Astrocyte (in vitro differentiated cells and primary cell): Measurements from ENCODE around the gene SLC47A2. TPM values are rescaled to one million over a fixed set of nuclear protein-coding genes. Genes with fewer than 3 reads are reported as not detected.

ENCODE experiments used
- DNase-seq: peaks from one replicate; pipeline ENCODE4 v3.0.0-alpha.2; 2010; ENCODE audit warnings: low read depth
- FAIRE-seq: peaks from 2 replicates; lab custom pipeline; 2011; peaks lifted over from hg19 to GRCh38; lab: Jason Lieb, UNC
- H2AFZ ChIP-seq: 2 replicates; pipeline ENCODE4 v1.6.0; 2012; ENCODE audit warnings: low read depth, low read length, inconsistent platforms
- H3K27ac ChIP-seq: 2 replicates; pipeline ENCODE4 v1.5.1; 2011; ENCODE audit warnings: low read depth, low read length, inconsistent platforms
- H3K27me3 ChIP-seq: 2 replicates; pipeline ENCODE4 v1.6.0; 2011; ENCODE audit warnings: low read length, inconsistent platforms; ENCODE audit not compliant: insufficient read depth
- H3K36me3 ChIP-seq: 2 replicates; pipeline ENCODE4 v1.5.1; 2011; ENCODE audit warnings: low read length, inconsistent platforms; ENCODE audit not compliant: insufficient read depth
- H3K4me1 ChIP-seq: 2 replicates; pipeline ENCODE4 v1.5.1; 2011; ENCODE audit warnings: low read length, inconsistent platforms; ENCODE audit not compliant: insufficient read depth
- H3K4me2 ChIP-seq: 2 replicates; pipeline ENCODE4 v1.6.0; 2012; ENCODE audit warnings: low read length, inconsistent platforms
- H3K4me3 ChIP-seq: 2 replicates; pipeline ENCODE4 v1.5.1; 2011; ENCODE audit warnings: low read depth, mild to moderate bottlenecking, low read length, inconsistent platforms; ENCODE audit not compliant: insufficient read depth
- H3K79me2 ChIP-seq: 2 replicates; pipeline ENCODE4 v1.6.0; 2012; ENCODE audit warnings: mild to moderate bottlenecking, low read length, inconsistent platforms; ENCODE audit not compliant: insufficient read depth
- H3K9ac ChIP-seq: 2 replicates; pipeline ENCODE4 v1.6.0; 2012; ENCODE audit warnings: mild to moderate bottlenecking, low read length, inconsistent platforms
- H3K9me3 ChIP-seq: 2 replicates; pipeline ENCODE4 v1.5.1; 2012; ENCODE audit warnings: low read depth, mild to moderate bottlenecking, low read length, inconsistent platforms; ENCODE audit not compliant: insufficient read depth
- H4K20me1 ChIP-seq: 2 replicates; pipeline ENCODE4 v1.6.0; 2012; ENCODE audit warnings: low read length, inconsistent platforms; ENCODE audit not compliant: insufficient read depth
- H3K27ac Mint-ChIP-seq: one replicate; pipeline ENCODE4 v1.8.0; 2021; ENCODE audit warnings: mild to moderate bottlenecking, mixed read lengths; ENCODE audit not compliant: unreplicated experiment
- H3K27me3 Mint-ChIP-seq: one replicate; pipeline ENCODE4 v1.8.0; 2021; ENCODE audit warnings: low read depth, mixed read lengths; ENCODE audit not compliant: unreplicated experiment
- H3K36me3 Mint-ChIP-seq: one replicate; pipeline ENCODE4 v1.8.0; 2021; ENCODE audit warnings: low read depth, mixed read lengths; ENCODE audit not compliant: unreplicated experiment
- H3K4me1 Mint-ChIP-seq: one replicate; pipeline ENCODE4 v1.8.0; 2021; ENCODE audit warnings: low read depth, mixed read lengths; ENCODE audit not compliant: unreplicated experiment
- H3K4me3 Mint-ChIP-seq: one replicate; pipeline ENCODE4 v1.8.0; 2021; ENCODE audit warnings: mild to moderate bottlenecking, moderate library complexity, mixed read lengths; ENCODE audit not compliant: unreplicated experiment
- H3K9me3 Mint-ChIP-seq: one replicate; pipeline ENCODE4 v1.8.0; 2021; ENCODE audit warnings: mild to moderate bottlenecking, mixed read lengths; ENCODE audit not compliant: unreplicated experiment
- EZH2 ChIP-seq: IDR thresholded peaks from 2 replicates; pipeline ENCODE4 v1.6.1; 2012; ENCODE audit warnings: mild to moderate bottlenecking, low read length, inconsistent platforms; ENCODE audit not compliant: insufficient read depth
- total RNA-seq: library from RNA; stranded (reverse); gene quantifications from 2 replicates; pipeline ENCODE4 v1.2.1, GENCODE V29; 2021
- TF ChIP-seq, protein P1 (sequence below): IDR thresholded peaks from 2 replicates; pipeline ENCODE4 v1.5.1; 2011; ENCODE audit warnings: low read depth, mild to moderate bottlenecking, inconsistent platforms, low read length, moderate library complexity; ENCODE audit not compliant: insufficient read depth

The SLC47A2 gene
- total RNA-seq, 1 donor from 2014 or later = not detected

- no peaks in the 10 kb centered on the region for H3K4me1 ChIP-seq
- H3K4me2 ChIP-seq = no peak overlapping the region
- Mint-ChIP-seq H3K36me3 (no peaks in the 10 kb centered on the region), H3K4me3 (no peak overlapping the region), H3K27me3 (peaks cover 13% of the 10 kb centered on the region), H3K27ac (no peak overlapping the region), H3K4me1 (peaks cover 12% of the 10 kb centered on the region), H3K9me3 (no peaks in the 10 kb centered on the region)
- H4K20me1 ChIP-seq = no peaks in the 10 kb centered on the region
- H3K79me2 ChIP-seq = no peaks in the 10 kb centered on the region
- DNase-seq = no peak
- FAIRE-seq = no peak
- no peak overlapping the region for H3K27ac ChIP-seq
- H3K36me3 ChIP-seq = no peaks in the 10 kb centered on the region
- H3K4me3 ChIP-seq = no peak overlapping the region
- no peak for TF ChIP-seq EZH2
- TF ChIP-seq, protein P1, sequence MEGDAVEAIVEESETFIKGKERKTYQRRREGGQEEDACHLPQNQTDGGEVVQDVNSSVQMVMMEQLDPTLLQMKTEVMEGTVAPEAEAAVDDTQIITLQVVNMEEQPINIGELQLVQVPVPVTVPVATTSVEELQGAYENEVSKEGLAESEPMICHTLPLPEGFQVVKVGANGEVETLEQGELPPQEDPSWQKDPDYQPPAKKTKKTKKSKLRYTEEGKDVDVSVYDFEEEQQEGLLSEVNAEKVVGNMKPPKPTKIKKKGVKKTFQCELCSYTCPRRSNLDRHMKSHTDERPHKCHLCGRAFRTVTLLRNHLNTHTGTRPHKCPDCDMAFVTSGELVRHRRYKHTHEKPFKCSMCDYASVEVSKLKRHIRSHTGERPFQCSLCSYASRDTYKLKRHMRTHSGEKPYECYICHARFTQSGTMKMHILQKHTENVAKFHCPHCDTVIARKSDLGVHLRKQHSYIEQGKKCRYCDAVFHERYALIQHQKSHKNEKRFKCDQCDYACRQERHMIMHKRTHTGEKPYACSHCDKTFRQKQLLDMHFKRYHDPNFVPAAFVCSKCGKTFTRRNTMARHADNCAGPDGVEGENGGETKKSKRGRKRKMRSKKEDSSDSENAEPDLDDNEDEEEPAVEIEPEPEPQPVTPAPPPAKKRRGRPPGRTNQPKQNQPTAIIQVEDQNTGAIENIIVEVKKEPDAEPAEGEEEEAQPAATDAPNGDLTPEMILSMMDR = no peak
- no peaks in the 10 kb centered on the region for H3K27me3 ChIP-seq
- H2AFZ ChIP-seq = no peak overlapping the region
- no peaks in the 10 kb centered on the region for H3K9me3 ChIP-seq
- no peak overlapping the region for H3K9ac ChIP-seq
Measured at GRCh38 chr17:19706791-19707727, 9.3 kb downstream of the SLC47A2 start.

DNA sequence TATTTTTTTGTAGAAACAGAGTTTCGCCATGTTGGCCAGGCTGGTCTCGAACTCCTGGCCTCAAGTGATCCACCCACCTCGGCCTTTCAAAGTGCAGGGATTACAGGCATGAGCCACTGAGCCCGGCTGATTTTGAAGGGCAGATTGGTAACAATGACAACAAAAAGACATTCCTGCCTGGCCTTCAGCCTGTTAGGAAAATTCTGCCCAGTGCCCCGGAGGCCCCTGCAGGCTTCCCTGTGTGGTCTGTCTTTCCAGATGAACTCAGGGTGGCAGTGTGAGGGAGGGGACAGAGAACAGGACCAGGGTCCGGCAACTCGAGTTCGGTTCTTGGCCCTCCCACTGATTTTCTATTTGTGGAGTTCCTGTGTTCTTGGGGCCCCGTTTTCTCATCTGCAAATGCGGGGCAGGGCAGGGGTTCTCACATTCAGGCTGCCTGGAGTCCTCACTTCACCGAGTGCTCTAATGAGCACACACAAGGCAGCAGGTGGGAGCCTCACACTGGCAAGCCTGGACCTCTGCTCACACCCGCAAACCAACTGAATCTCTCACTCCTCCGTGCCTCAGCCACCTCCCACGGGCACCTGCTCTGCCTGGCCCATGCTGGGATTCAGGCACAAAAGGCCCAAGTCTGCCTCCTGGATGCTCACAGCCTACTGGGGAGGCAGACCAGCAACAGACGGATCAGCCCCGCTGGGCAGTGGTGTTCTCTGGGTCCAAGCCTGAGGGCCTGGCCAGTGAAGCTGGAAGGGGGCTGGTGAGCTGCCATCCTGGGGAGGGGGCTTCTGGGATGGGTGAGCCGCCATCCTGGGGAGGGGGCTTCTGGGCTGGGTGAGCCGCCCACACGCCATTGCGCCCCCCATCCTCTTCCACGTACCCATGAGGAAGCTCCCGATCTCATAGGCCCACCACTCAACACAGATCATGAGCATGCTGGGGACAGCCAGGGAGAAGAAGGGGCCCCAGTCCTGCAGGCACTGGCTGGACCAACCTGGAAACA, 10.3 kb downstream of the SLC47A2 start:
- no peaks in the 10 kb centered on the region for H3K79me2 ChIP-seq
- DNase-seq (no peak), FAIRE-seq (no peak)
- H3K4me1 Mint-ChIP-seq = peaks cover 12% of the 10 kb centered on the region
- H3K9ac ChIP-seq = no peak overlapping the region
- no peaks in the 10 kb centered on the region for H3K27me3 ChIP-seq
- no peak overlapping the region for H3K27ac ChIP-seq
- no peak overlapping the region for H2AFZ ChIP-seq
- H3K27ac Mint-ChIP-seq = no peak overlapping the region
- TF ChIP-seq, protein P1 = no peak
- no peak for TF ChIP-seq EZH2
- H3K4me3 Mint-ChIP-seq = no peak overlapping the region
- no peaks in the 10 kb centered on the region for H3K9me3 ChIP-seq
- no peaks in the 10 kb centered on the region for H3K36me3 Mint-ChIP-seq
- H3K4me1 ChIP-seq = no peaks in the 10 kb centered on the region
- no peaks in the 10 kb centered on the region for H3K36me3 ChIP-seq
- H3K27me3 Mint-ChIP-seq = peaks cover 14% of the 10 kb centered on the region
- no peak overlapping the region for H3K4me2 ChIP-seq
- H4K20me1 ChIP-seq = no peaks in the 10 kb centered on the region
- H3K4me3 ChIP-seq = no peak overlapping the region
- H3K9me3 Mint-ChIP-seq = no peaks in the 10 kb centered on the region
